ENCODE results near the gene VWA8. TPM values are rescaled to one million over a fixed set of nuclear protein-coding genes. Genes with fewer than 3 reads are reported as not detected.
A peak's percentile ranks its signal among the peaks of the same experiment; 100 is the strongest.
"Not testable (repeated sequence)": the region's sequence is repeated elsewhere in the genome, so short reads cannot be mapped to it uniquely, and the experiment has no call there.

The VWA8 gene
- polyA plus RNA-seq, 1 donor = 9.9 TPM

DNA sequence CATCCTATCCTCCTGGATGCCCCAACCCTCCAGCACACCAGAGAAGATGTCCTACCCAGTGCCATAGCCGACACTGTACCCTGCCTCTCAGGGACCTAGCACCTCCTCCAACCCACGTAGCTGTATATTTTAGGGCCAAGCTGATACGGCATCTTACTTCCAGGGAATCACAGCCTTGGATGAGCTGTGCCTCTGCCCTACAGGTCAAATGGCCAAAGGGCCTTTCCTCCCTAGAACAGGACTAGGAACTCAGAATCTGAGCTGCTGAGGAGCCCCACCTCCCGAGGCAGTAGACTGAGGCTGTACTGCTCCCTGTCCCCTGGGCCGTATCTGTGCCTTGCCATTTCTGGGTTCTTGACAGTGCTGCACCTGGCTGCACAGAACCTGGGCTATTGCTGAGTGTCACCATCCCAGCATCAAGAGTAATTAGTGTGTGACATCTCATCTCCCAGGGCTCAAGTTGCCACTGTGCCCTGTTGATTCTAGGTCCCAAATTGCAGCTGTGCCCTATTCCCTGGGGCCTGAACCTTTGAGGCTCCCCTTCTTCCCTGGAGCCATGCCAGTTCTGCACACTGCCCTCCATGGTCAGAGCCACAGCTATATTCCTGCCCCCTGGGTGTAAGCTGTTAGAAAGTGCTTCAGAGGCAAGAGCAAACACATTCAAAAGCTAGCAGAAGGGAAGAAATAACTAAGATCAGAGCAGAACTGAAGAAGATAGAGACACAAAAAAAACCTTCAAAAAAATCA is 41.0 kb downstream of the VWA8 start:
- DNase-seq = no peak

DNA sequence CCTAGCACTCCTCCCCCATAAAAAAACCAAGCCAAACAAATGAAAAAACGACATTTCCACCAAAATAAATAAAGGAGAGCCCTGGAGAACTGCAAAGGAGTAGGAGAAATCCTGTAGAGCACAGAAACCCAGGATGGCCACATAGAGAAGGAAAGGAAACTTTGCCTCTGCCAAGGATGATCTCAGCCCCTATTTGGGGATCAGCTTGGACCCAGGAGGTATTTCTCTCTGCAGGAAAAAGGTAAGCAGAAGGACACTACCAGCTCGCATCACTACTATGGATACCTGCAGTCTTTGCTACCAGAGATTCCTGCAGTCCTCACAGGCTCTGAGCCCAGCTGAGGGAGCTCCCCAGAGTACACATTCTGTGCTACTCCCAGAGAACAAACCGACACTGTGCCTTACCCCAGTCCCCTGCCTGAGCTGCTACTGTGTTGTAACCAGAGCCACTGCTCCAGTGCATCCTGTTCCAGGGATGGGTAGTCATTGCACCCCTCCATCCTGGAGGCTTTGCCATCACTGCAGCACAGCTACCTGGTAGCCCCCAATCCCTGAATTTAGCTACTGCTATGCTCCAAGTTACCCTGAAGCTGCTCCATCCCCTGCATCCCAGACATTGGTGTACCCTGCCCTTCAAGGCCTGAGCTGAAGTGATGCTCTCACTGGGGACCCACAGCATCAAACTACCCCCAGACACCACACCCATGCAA is 41.7 kb downstream of the VWA8 start:
- no peak for DNase-seq

DNA sequence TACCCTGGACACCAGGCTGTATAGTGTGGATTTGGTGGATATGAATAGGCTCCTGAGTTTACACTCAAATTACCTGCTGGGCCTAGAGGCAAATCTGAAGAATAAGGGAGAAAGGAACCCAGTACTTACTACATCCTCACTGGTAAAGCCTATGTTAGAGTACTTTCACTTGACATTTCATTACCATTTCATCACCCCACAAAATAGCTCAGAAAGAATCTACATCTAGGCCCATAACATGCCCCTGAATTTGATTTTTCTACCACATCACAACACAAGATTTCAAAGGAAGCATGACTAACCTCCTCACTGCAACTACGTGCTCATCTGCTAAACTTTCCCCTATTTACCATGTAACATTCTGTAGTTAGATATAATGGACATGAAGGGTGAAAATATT is 43.3 kb downstream of the VWA8 start:
- no peak for DNase-seq

DNA sequence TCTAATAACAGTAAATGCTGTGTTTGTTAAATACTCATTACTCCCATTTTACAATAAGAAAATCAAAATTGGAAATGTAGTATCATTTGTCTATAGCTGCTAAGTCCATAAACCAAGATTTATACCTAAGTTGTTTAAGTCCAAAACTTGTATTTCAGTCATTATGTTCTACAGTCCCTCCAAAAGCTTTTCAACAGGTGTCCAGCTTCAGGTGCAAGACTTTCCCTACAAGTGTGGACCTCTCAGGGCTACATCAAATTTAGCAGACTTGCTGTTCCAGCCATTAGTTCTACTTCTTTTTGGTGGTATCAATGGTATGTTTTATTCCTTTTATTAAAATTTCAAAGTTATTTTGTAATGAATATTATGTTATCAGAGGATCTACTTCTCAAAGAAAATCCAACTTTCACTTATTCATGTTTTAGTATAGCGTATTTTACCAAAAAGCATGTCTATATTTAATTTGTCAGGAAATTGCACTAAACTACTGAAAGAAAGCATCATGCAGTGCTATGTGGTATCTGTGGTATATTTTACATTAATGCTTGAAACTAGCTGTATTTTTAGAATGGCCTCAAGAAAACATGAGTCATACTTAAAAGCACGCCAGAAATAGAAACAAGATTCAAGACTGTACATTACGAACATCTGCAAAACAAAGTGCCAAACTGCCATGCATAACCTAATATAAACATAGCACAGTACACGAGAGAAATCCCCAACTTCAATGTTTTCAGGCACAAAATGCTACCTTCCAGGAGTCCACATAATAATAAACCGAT is 44.5 kb downstream of the VWA8 start:
- peak; percentile 55 for DNase-seq

DNA sequence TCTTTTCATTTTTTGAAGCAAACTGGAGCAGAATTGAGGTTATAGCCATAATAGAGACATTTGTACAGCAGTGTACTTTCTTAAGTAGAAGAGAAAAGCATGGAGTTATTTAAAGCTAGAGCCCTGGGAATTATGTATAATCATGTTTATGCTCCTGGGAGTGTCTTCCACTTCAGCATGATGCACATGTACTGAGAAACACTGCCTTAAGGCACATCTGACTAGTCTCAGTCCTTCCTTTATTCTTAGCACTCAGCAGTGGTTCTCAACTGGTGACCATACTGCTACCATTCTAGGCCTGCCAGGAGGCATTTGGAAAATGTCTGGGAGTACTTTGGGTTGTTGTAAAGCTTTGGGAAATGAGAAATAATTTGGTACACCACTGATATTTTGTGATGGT is 45.8 kb downstream of the VWA8 start:
- no peak for DNase-seq

DNA sequence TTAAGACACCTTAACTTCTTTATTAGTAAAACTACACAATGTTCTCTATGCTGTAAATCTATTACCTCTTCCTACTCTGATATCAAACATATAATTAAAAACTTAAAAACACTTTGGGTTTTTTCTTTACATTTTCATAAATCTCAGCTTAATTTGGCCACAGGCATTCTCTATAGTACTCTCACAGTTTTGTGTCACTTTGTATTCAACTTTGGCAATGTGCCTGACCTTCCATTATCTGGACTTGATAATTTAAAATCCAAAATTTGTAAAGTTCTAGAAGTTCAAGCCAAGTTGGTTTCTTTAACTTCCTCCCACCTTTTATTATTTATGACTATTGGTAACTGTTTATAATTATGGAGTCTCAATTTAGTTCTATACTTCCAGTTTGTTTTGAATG is 46.4 kb downstream of the VWA8 start:
- DNase-seq = no peak

DNA sequence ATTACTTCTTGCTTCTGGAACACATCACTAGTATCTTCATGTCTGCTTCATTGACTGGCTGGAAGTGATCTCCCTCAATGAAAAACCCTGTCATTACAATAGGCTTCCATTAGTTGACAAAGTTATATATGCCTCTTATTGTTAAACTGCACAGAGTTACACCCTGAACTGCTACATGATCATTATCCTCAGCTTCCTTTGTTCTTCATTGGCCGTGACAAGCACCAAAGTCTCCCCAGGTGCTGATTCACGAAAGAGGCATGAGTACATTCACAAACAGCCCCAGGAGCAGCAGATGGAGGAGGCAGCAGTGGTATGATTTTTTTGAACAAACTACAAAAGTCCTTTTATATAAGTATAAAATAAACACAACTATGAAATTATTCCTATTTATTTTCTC is 51.4 kb downstream of the VWA8 start:
- no peak for DNase-seq

DNA sequence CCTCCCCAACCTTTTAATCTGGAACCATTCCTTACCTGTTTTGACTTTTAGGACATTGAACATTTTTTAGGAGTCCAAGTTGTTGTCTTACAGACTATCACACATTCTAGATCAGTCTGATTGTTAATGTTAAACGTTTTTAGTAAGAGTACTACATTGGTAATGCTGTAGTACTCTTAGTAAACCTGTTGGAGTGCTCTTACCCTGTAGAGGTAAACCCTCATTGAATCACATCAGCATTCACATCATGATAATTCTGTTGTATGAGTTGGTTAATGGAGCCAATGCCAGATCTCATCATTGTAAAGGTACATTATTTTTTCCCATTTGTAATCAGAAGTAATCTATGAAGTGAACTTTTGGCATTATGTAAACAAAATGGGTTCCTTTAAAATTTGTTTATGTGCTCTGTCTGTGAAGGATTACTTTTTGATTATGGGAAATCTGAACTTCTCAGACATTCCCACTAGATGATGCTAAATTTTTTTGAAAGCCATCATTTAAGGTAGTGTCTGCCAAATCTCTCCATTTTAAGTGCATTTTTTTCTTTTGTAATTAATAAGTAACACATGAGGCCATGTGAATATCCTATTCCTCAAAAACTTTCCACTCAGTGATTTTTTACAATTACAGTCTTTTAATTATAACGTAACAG is 55.2 kb downstream of the VWA8 start:
- no peak for DNase-seq

DNA sequence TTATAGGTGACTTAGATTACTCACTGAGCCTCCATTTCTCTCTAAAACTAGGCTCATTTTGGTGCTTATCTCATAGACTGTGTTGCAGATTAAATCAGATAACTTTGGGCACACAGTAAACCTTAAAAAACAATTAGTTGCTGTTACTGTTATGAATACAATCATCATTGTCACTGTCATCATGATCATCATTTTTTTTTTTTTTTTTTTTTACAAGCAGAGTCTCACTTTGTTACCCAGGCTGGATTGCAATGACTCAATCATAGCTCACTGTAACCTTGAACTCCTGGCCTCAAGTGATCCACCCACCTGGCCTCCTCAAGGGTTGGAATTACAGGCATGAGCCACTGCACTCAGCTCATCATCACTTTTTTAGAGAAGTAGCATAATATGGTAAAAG is 60.0 kb downstream of the VWA8 start:
- DNase-seq = no peak

DNA sequence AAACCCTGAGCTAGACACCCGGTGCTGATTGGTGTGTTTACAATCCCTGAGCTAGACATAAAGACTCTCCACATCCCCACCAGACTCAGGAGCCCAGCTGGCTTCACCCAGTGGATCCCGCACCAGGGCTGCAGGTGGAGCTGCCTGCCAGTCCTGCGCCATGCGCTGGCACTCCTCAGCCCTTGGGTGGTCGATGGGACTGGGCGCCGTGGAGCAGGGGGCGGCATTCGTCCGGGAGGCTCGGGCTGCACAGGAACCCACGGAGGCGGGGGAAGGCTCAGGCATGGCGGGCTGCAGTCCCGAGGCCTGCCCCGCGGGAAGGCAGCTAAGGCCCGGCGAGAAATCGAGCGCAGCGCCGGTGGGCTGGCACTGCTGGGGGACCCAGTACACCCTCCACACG is 62.5 kb downstream of the VWA8 start:
- DNase-seq = not testable (repeated sequence)

DNA sequence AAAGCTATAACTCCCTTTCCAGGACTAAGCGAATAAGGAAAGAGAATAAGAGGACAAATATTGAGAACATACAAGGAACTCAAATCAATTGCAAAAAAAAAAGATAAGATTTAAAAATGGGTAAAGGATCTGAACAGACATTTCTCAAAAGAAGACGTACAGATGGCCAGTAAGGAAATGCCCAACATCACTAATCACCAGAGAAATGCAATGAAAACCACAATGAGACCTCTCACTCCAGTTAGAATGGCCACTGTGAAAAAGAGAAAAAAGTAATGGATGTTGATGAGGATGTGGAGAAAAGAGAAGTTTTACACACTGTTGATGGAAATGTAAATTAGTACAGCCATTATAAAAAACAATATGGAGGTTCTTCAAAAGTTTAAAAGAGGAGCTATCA is 63.8 kb downstream of the VWA8 start:
- DNase-seq = no peak

DNA sequence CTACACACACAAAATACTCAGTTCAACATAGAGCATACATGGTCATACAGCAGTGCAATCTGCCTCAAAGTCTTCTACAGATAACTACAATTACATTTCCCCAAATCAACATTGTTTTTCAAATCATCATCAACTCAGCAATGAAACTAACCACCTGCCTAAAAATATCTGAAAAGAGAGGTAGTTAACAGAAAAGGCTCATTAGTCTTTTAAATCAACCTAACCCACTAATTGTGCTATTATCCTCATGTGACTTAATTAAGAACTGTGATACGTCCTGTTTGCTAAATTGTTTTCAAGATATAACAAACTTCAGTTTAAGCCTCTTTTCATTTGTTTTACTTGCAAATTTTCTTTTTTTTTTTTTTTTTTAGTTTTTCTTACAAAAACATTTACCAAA is 65.4 kb downstream of the VWA8 start:
- no peak for DNase-seq

DNA sequence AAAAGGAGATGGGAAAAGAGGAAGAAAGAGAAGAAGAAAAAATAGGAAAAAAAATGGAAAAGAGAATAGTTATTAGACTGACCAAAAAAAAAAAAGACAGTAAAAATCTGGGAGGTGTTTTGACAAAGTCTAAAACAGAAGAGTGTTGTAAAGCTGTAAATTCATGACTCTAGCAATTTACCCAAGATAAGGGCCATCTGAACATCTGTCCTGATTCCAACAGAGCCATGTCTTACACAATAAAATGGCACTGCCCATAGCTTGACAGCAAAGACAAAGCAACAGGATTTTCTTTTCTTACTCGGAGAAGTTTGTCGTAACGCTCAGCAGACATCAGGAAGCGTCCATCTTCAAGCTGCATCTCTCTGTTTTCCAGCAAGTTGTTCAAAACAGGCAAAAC is 69.8 kb downstream of the VWA8 start:
- no peak for DNase-seq

DNA sequence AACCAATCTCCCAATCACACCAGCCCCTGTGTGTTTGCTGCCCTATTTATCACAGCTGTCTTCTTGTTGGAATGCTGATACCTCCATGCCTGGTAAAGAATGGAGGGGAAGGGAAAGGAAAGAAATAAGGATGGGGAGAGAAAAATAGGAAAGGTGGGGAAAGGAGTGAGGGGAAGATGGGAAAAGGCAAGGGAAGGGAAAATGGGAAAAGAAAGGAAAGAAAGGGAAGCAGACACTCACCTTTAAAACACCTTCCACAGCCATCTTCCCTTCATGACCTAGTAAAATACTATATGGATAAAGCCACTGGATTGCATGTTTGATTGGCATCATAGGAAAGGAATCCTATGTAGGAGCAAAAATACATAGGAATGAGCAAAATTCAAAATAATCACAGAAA is 77.8 kb downstream of the VWA8 start:
- DNase-seq = no peak

DNA sequence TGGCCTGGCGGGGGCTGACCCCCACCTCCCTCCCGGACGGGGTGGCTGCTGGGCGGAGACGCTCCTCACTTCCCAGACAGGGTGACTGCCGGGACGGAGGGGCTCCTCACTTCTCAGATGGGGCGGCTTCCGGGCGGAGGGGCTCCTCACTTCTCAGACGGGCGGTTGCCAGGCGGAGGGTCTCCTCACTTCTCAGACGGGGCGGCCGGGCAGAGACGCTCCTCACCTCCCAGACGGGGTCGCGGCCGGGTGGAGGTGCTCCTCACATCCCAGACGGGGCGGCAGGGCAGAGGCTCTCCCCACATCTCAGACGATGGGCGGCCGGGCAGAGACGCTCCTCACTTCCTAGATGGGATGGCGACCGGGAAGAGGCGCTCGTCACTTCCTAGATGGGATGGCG is 79.0 kb downstream of the VWA8 start:
- not testable (repeated sequence) for DNase-seq

DNA sequence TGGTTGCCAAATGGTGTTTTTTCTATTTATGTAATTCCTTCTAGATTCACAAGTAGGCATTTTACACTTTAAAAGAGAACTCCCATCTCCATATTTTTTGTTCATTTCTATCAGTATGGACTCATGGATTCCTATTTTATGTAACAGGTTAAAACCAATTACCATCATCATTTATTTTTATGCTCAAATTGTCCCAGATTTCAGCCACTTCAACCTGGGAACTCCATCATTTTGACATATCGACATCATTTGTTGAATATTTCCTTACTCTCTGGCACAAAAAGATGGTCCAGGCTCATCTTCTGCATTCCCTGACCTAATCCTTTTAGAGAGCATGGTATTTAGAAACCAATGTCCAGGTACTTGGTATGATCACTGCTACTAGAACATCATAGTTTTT is 79.9 kb downstream of the VWA8 start:
- no peak for DNase-seq

DNA sequence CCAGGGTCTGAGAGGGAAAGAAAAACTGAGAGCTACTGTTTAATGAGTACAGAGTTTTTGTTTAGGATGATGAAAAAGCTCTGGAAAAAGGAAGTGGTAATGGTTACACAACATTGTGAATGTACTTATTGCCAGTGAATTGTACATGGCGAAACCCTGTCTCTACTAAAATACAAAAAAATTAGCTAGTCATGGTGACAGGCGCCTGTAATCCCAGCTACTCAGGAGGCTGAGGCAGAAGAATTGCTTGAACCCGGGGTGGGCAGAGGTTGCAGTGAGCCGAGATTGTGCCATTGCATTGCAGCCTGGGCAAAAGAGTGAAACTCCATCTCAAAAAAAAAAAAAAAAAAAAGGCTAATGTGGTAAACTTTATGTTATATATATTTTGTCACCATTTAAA is 96.3 kb downstream of the VWA8 start:
- DNase-seq = no peak

DNA sequence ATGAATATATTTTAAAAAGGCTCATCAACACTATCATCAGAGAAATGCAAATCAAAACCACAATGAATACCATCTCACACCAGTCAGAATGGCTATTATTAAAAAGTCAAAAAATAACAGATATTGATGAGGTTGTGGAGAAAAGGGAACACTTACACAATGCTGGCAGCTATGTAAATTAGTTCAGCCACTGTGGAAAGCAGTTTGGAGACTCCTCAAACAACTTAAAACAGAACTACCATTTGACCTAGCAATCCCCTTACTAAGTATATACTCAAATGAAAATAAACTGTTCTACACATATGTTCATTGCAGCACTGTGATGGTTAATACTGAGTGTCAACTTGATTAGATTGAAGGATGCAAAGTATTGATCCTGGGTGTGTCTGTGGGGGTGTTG is 98.2 kb downstream of the VWA8 start:
- not testable (repeated sequence) for DNase-seq

DNA sequence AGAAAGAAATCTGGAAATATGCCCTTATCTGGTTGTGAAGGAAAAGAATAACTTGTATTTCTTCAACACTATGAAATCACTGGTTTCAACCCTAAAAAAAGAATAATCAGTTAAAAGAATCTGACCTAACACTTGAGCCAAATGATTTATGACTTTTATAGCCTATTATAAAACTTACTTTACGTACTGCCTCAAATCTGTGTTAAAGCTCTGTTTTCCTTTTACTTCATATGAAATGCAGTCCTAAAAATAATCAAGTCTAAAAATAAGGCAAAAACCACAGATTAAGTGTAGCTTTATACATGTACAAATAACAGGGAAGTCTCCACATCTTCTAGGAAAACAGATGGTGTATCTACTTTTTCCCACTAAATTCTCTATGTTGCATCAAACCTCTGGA is 101.3 kb downstream of the VWA8 start:
- no peak for DNase-seq

DNA sequence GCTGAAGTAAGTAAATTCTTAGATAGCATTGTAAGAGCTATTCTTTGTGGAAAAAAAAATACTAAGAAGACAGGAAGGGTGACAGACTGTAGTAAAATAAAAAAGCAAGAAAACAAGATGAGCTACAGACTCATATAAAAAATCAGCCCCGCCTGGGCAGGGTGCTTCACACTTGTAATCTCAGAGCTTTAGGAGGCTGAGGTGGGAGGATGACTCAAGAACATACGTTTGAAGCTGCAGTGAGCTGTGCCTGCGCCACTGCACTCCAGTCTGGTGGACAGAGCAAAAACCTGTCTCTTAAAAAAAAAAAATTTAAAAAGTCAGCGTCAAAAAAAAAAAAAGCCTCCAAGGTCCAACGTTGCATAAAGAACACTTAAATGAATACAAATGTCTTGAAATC is 102.1 kb downstream of the VWA8 start:
- no peak for DNase-seq

DNA sequence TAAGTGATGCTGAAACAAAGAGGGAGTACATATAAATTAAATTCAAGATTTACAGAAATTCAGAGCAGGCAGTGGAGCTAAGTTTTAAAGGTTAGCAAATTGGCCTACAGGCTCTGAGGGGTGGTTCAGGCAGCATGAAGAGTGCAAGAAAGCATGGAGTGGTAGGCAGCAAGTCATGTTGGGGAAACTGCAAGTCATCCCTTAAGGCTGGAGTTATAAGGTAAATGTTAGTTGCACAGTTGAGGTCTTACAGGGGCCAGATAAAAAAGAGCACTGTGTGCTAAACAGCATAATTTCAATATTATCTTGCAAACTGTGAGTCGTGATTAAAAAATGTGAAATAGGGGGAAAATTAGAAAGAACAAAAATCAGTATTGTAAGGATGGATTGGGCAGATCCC is 106.2 kb downstream of the VWA8 start:
- no peak for DNase-seq

DNA sequence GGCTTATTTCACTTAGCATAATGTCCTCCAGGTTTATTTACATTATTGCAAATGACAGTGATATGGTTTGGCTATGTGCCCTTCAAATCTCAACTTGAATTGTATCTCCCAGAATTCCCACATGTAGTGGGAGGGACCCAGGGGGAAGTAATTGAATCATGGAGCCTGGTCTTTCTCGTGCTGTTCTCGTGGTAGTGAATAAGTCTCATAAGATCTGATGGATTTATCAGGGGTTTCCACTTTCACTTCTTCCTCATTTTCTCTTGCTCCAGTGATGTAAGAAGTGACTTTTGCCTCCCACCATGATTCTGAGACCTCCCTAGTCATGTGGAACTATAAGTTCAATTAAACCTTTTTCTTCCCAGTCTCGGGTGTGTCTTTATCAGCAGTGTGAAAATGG is 109.6 kb downstream of the VWA8 start:
- DNase-seq = no peak
